Lower leg skin (tissue), 3 donors: Measurements from ENCODE around the gene WNT6.

ENCODE experiments used
- CTCF ChIP-seq, 3 donors: fragments of 450-650 bp; IDR thresholded peaks; one replicate each; pipeline ENCODE4 v1.5.1; 2016; ENCODE audit warnings: antibody characterized with exemption in 3 of 3, mild to moderate bottlenecking in 3 of 3, moderate library complexity in 2 of 3
- POLR2A ChIP-seq, 2 donors: fragments of 450-650 bp; IDR thresholded peaks; one replicate each; pipeline ENCODE4 v1.6.1; 2016 to 2017; ENCODE audit warnings: antibody characterized with exemption in 2 of 2, mild to moderate bottlenecking in 1 of 2, moderate library complexity in 1 of 2

GRCh38 chr2:218860950-218861381 is 1.4 kb downstream of the WNT6 start:
- no peak for TF ChIP-seq CTCF (IDR thresholded peaks at IDR 0.05)
- TF ChIP-seq POLR2A (IDR thresholded peaks at IDR 0.05), result no peak
